ENCODE measurements around the gene ORC3. TPM values are rescaled to one million over a fixed set of nuclear protein-coding genes. Genes with fewer than 3 reads are reported as not detected.

Gene ORC3
- total RNA-seq, 2 donors from 2014 or later = 14.5 to 21.4 TPM

DNA sequence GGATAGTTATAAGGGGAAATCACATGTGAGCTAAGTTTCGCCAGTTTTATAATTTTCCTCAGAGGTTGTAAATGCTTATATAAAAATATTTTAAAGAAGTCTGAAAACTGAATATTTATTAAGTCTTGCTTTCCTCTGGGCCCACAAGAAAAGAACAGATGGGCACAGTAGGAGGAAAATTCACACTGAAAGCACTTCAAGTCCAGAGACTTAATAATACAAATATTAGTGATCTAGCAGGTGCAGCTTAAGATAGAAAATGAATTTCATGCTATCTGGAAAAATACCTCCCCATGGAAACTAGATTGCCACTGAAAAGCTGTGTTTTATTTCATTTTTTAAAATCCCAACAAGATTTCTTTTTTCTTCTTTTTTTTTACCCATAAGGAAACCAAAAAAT is 47.2 kb downstream of the ORC3 start:
- H3K36me3 ChIP-seq = peaks cover 16% of the 10 kb centered on the region
- H3K27ac ChIP-seq = no peak overlapping the region
- no peaks in the 10 kb centered on the region for H3K27me3 ChIP-seq
- no peak overlapping the region for H3K4me3 ChIP-seq
- H3K9me3 ChIP-seq = no peaks in the 10 kb centered on the region
- DNase-seq (ENCODE audit: low spot score) = no peak
- TF ChIP-seq, protein P1, sequence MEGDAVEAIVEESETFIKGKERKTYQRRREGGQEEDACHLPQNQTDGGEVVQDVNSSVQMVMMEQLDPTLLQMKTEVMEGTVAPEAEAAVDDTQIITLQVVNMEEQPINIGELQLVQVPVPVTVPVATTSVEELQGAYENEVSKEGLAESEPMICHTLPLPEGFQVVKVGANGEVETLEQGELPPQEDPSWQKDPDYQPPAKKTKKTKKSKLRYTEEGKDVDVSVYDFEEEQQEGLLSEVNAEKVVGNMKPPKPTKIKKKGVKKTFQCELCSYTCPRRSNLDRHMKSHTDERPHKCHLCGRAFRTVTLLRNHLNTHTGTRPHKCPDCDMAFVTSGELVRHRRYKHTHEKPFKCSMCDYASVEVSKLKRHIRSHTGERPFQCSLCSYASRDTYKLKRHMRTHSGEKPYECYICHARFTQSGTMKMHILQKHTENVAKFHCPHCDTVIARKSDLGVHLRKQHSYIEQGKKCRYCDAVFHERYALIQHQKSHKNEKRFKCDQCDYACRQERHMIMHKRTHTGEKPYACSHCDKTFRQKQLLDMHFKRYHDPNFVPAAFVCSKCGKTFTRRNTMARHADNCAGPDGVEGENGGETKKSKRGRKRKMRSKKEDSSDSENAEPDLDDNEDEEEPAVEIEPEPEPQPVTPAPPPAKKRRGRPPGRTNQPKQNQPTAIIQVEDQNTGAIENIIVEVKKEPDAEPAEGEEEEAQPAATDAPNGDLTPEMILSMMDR (IDR thresholded peaks at IDR 0.05) = no peak
- H3K4me1 ChIP-seq = no peaks in the 10 kb centered on the region

DNA sequence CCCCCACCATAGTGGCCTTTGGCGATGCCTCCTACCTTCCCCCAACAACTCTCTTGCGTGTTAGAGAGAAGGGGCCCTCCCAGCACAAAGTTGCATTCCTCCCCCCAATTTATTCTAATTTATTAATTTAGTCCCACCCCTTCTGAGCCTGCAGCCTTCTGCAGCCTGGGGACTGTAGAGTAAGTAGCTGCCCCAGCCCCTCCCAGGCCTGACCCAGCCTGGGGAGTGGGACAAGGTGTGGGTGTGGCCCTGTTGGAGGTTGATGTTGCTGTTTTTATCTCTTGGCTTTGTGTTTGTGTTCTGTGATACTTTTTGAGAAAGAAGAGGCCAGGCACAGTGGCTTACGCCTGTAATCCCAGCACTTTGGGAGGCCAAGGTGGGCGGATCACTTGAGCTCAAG is 49.4 kb downstream of the ORC3 start:
- Histone ChIP-seq H3K4me3 (no peak overlapping the region), H3K27me3 (no peaks in the 10 kb centered on the region), H3K36me3 (peaks cover 11% of the 10 kb centered on the region), H3K9me3 (no peaks in the 10 kb centered on the region), H3K4me1 (no peaks in the 10 kb centered on the region), H3K27ac (no peak overlapping the region)
- TF ChIP-seq, protein P1 (IDR thresholded peaks at IDR 0.05) = no peak
- no peak for DNase-seq (ENCODE audit: low spot score)

GRCh38 chr6:87641065-87641692 is 51.2 kb downstream of the ORC3 start:
- no peaks in the 10 kb centered on the region for H3K4me1 ChIP-seq
- peaks cover 11% of the 10 kb centered on the region for H3K36me3 ChIP-seq
- H3K4me3 ChIP-seq = no peak overlapping the region
- no peak for DNase-seq (ENCODE audit: low spot score)
- TF ChIP-seq, protein P1 (IDR thresholded peaks at IDR 0.05) = no peak
- H3K9me3 ChIP-seq = no peaks in the 10 kb centered on the region
- no peak overlapping the region for H3K27ac ChIP-seq
- H3K27me3 ChIP-seq = no peaks in the 10 kb centered on the region

DNA sequence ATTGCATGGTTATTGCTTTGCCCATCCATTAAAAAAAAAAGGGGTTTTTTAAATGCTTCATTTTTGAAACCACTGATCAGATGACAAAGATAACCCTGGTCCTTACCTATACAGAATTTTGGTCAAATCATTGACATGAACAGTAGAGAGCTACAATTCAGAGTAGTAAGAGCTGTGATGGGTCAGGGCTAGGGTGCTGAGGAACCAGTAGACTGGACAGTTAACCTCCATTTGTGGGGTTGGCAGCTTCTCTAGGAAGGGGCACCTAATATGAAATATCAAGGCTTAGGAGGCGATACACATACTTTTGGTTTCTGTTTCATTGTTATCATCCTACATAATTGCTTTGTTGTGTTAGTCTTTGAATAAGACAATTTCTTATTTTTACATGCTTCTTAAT is 55.1 kb downstream of the ORC3 start:
- no peak overlapping the region for H3K27ac ChIP-seq
- DNase-seq (ENCODE audit: low spot score) = no peak
- H3K4me3 ChIP-seq = no peak overlapping the region
- H3K27me3 ChIP-seq = no peaks in the 10 kb centered on the region
- H3K36me3 ChIP-seq = no peaks in the 10 kb centered on the region
- H3K9me3 ChIP-seq = no peaks in the 10 kb centered on the region
- no peaks in the 10 kb centered on the region for H3K4me1 ChIP-seq
- TF ChIP-seq, protein P1 (IDR thresholded peaks at IDR 0.05) = no peak

GRCh38 chr6:87653074-87653962 is 63.4 kb downstream of the ORC3 start:
- no peaks in the 10 kb centered on the region for H3K27me3 ChIP-seq
- DNase-seq (ENCODE audit: low spot score) = no peak
- no peak overlapping the region for H3K4me3 ChIP-seq
- TF ChIP-seq, protein P1 (IDR thresholded peaks at IDR 0.05) = no peak
- H3K4me1 ChIP-seq = no peaks in the 10 kb centered on the region
- no peak overlapping the region for H3K27ac ChIP-seq
- H3K36me3 ChIP-seq = peaks cover 24% of the 10 kb centered on the region
- no peaks in the 10 kb centered on the region for H3K9me3 ChIP-seq

All from right atrium auricular region (tissue), 2 donors.